GM20431 (cell line): Measurements from ENCODE around the gene PSMA7.

Source experiments
- in situ Hi-C: fragments of 300-500 bp; cut with MseI, MboI; formaldehyde crosslinking; loops from one replicate; pipeline ENCODE4 v1.15.0; 2020; ENCODE audit warnings: low sequenced_read_pairs; ENCODE audit not compliant: unreplicated experiment

PSMA7 gene

GRCh38 chr20:62141043-62141396 lies 2.2 kb downstream of the PSMA7 start:
- in situ Hi-C loops, result no loop called here

GRCh38 chr20:62139636-62140035 lies 3.6 kb downstream of the PSMA7 start:
- in situ Hi-C loops, result loop anchor here (10.0 kb wide), 1 partner anchor 125 kb away; no protein-coding TSS in a partner anchor

- in situ Hi-C loops, result loop anchor here (10.0 kb wide), 1 partner anchor 124 kb away; no protein-coding TSS in a partner anchor
Observed at GRCh38 chr20:62138912-62139311, 4.3 kb downstream of the PSMA7 start.

- in situ Hi-C loops, result loop anchor here (10.0 kb wide), 1 partner anchor 123 kb away; no protein-coding TSS in a partner anchor
Observed at GRCh38 chr20:62138204-62138543, 5.0 kb downstream of the PSMA7 start.

GRCh38 chr20:62137478-62138203 lies 5.6 kb downstream of the PSMA7 start:
- in situ Hi-C loops, result loop anchor here (10.0 kb wide), 1 partner anchor 123 kb away; no protein-coding TSS in a partner anchor

GRCh38 chr20:62137092-62137384 lies 6.2 kb downstream of the PSMA7 start:
- in situ Hi-C loops, result loop anchor here (10.0 kb wide), 1 partner anchor 122 kb away; no protein-coding TSS in a partner anchor

GRCh38 chr20:62136283-62137091 lies 6.7 kb downstream of the PSMA7 start:
- in situ Hi-C loops, result loop anchor here (10.0 kb wide), 1 partner anchor 122 kb away; no protein-coding TSS in a partner anchor

GRCh38 chr20:62135573-62136266 lies 7.5 kb downstream of the PSMA7 start:
- in situ Hi-C loops, result loop anchor here (10.0 kb wide), 1 partner anchor 121 kb away; no protein-coding TSS in a partner anchor

- in situ Hi-C loops, result loop anchor here (10.0 kb wide), 1 partner anchor 120 kb away; no protein-coding TSS in a partner anchor
Observed at GRCh38 chr20:62134735-62135231, 8.4 kb downstream of the PSMA7 start.

GRCh38 chr20:62133864-62134263 lies 9.3 kb downstream of the PSMA7 start:
- in situ Hi-C loops, result loop anchor here (10.0 kb wide), 1 partner anchor 119 kb away; no protein-coding TSS in a partner anchor

GRCh38 chr20:62133051-62133845 lies 9.9 kb downstream of the PSMA7 start:
- in situ Hi-C loops, result loop anchor here (10.0 kb wide), 1 partner anchor 118 kb away; no protein-coding TSS in a partner anchor

GRCh38 chr20:62132421-62132820 lies 10.8 kb downstream of the PSMA7 start:
- in situ Hi-C loops, result loop anchor here (10.0 kb wide), 1 partner anchor 118 kb away; no protein-coding TSS in a partner anchor

GRCh38 chr20:62131560-62132320 lies 11.5 kb downstream of the PSMA7 start:
- in situ Hi-C loops, result loop anchor here (10.0 kb wide), 1 partner anchor 117 kb away; no protein-coding TSS in a partner anchor

- in situ Hi-C loops, result loop anchor here (10.0 kb wide), 1 partner anchor 115 kb away; no protein-coding TSS in a partner anchor
Observed at GRCh38 chr20:62129731-62130531, 13.3 kb downstream of the PSMA7 start.

- in situ Hi-C loops, result no loop called here
Observed at GRCh38 chr20:62128502-62128901, 14.7 kb downstream of the PSMA7 start.

- in situ Hi-C loops, result no loop called here
Observed at GRCh38 chr20:62127799-62128198, 15.4 kb downstream of the PSMA7 start.

GRCh38 chr20:62126141-62126540 lies 17.1 kb downstream of the PSMA7 start:
- in situ Hi-C loops, result no loop called here
